CD4-positive, alpha-beta T cell treated with Interleukin-10 for 1 hour (primary cell): ENCODE results near the gene DPEP3.

Source experiments
- DNase-seq: peaks from one replicate; pipeline ENCODE4 v3.0.0-alpha.2; 2020

DPEP3 gene

GRCh38 chr16:67966549-67967182 is 13.6 kb downstream of the DPEP3 start:
- DNase-seq: no peak

DNA sequence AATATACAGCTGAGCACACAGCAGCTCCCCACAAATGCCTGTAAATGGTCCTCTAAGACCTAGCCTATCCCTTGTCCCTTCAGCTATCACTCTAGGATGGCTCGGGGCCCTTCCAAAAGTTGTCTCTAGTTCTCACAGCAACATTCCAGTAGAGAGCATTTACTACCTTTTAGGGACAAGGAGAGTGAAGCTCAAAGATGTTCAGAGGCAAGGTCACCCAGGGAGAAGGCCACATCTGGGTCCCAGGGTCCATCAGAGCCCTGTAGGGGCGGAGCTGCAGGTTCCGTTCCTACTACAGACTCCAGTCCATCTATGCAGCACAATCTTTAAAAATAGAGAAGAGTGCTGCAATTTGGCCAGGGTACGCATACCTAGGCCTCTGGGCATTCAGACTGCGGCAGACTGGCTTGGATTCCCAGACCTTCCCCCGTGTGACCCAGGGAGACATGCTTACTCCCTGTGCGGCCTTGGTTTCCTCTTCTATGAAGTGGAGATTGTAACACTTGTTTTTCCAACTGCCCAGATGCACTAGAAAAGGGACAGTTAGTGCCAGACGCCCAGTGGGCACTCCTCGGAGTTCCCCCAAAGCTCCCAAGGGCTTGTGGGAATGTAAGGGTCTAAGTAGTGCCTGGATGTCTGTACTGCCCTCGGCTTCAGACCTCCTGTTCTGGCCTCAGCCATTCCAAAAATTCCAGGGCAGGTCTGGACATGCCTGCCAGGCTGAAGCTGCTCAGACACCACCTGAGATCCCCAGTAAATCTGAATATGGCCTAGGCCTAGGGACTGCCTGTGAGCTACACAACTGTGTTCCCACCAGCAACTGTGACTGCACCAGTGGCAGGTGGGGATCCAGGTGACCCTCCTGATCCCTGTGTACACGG is 14.4 kb downstream of the DPEP3 start:
- DNase-seq: no peak

GRCh38 chr16:67964477-67965131 is 15.7 kb downstream of the DPEP3 start:
- DNase-seq: no peak

- DNase-seq: no peak
Measured at GRCh38 chr16:67963662-67964321, 16.5 kb downstream of the DPEP3 start.

- no peak for DNase-seq
Measured at GRCh38 chr16:67963292-67963661, 17.0 kb downstream of the DPEP3 start.

DNA sequence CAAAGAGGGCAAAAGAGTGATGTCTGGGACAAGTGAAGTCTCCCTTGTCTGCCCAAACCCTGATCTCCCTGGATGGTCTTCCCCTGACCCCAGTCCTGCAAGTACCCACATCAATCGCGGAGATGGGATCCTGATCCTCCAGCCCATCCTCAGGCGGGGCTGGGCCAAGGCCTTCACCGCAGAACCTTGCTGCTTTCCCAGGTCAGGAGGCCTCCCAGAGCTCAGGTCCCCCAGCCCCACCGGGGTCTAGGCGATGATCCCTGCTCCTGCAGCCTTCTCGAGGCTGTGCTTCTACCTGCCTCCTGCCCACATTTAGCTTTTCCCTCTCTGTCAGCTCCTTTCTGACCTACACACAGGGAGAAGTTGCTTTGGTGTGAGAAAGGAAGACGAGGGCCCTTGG is 18.2 kb downstream of the DPEP3 start:
- no peak for DNase-seq

GRCh38 chr16:67961551-67961957 is 18.7 kb downstream of the DPEP3 start:
- no peak for DNase-seq

GRCh38 chr16:67959536-67960329 is 20.6 kb downstream of the DPEP3 start:
- no peak for DNase-seq

- no peak for DNase-seq
Measured at GRCh38 chr16:67957622-67958021, 22.7 kb downstream of the DPEP3 start.

DNA sequence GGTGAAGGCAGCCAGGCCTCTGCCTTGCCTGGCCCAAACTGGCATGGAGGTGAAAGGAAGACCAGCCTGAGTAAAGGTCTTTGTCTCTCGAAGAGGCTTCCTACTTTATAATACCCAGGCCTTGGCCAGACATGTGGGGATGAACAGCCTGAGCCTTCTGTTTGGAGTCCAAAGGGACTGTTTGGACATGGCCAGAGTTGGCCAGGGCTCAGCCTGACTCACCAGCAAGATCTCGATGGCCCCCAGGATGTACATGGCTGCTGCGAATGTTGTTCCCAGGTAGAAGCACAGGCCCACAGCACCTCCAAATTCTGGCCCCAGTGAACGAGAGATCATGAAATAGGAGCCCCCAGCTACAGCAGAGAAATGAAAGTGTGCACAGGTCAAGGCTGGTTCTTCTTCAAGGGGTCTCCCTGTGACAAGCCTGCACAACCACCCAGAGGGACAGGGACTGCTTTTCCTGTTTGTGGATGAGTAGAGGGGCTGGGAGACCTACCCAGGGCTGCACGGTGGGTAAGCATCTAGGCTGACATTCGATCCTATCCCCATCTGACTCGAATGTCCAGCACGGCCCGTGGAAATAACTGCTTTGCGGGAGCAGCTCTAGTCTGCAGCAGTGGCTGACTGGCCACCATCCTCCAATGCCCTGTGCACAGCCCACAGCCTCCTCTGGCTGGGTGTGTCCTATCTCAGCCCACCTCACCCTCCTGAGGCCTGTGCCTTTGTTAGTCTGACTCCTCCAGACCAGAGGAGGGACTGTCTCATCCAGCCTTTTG is 25.7 kb downstream of the DPEP3 start:
- no peak for DNase-seq

- DNase-seq: no peak
Measured at GRCh38 chr16:67953641-67954375, 26.5 kb downstream of the DPEP3 start.

DNA sequence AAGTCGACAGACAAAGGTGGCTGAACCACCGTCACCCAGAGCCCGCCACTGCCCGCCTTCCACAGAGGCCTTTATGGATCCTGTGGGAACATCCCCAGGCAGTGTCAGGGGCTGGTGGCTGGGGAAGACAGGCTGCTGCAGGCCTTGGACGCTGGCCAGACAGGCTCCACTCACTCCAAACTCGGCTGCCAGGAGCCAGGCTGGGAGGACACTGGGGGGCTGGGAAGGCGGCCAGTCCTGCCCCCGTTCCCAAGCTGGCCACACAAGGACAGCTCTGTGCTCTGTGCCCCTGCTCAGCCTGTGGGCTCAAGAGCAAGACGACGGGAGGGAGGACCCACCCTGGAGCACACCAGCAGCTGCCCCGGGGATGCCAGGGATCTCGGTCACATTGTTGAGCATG is 28.8 kb downstream of the DPEP3 start:
- no peak for DNase-seq

DNA sequence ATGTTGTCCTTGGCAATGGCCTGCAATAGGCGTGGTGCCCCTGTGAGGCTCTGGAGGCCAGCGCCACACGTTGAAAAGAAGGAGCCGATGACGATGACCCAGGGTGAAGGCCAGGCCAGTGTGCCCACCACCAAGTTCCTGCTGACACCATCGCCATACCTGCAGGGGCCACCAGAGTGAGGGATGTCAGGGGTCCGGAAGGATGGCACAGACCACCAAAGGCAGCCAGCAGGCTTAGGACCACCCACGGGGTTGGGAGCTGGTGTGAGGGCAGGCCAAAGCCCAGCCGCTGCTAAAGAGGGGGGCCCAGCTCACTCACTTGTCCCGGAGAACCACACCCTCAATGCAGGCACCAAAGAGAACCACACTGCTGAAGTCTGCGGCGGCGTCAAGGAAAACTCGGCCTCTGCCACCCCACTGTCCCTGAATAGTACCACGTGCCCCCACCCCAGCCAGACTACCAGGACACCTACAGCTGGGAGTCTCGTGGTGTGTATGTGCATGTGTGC is 29.9 kb downstream of the DPEP3 start:
- DNase-seq: no peak

GRCh38 chr16:67949645-67950044 is 30.7 kb downstream of the DPEP3 start:
- DNase-seq: no peak

DNA sequence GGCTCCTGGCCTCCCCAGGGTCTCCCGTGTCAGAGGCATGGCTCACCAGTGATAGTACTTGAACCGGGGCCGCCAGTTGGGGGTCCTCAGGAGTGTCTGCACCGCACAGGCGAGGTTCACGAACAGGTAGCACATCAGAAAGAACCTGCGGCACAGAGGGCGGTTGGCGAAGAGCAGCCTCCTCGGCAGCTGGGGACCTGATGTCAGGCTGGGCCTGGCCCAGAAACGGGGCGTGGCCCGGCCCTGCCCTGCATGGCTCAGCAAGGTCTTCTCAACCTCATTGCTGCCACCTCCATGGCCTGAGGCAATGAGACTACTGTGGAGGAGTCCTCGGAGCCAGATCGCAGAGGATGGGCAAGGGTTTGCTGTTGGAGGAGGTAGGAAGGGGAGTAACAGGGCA is 32.3 kb downstream of the DPEP3 start:
- DNase-seq: no peak

GRCh38 chr16:67946966-67947558 is 33.2 kb downstream of the DPEP3 start:
- no peak for DNase-seq

GRCh38 chr16:67946128-67946569 is 34.1 kb downstream of the DPEP3 start:
- DNase-seq: no peak

- DNase-seq: no peak
Measured at GRCh38 chr16:67945392-67945933, 34.8 kb downstream of the DPEP3 start.

GRCh38 chr16:67944690-67945391 is 35.5 kb downstream of the DPEP3 start:
- DNase-seq: no peak
